H1 (cell line): Measurements from ENCODE around the gene MYL9. TPM values are rescaled to one million over a fixed set of nuclear protein-coding genes. Genes with fewer than 3 reads are reported as not detected.
A peak's percentile ranks its signal among the peaks of the same experiment; 100 is the strongest.

Source experiments
- CTCF ChIA-PET: fragments of 300-600 bp; sonication (Branson Sonifier 250); formaldehyde crosslinking; loops from one replicate; lab custom pipeline; 2021; ENCODE audit not compliant: partially characterized antibody; lab: Charles Lee
- POLR2A ChIA-PET: fragments of 300-600 bp; sonication (Branson Sonifier 250); formaldehyde crosslinking; loops from one replicate; lab custom pipeline; 2021; ENCODE audit warnings: inconsistent platforms; ENCODE audit not compliant: partially characterized antibody; lab: Charles Lee
- DNase-seq, 2 experiments: peaks; one replicate each; pipeline versions ENCODE4 v3.0.0 to v3.0.0-alpha.2; 2010 to 2022; ENCODE audit warnings: low spot score in 2 of 2, low read depth in 1 of 2, mixed read lengths in 1 of 2
- FAIRE-seq: peaks from 2 replicates; lab custom pipeline; 2011; peaks lifted over from hg19 to GRCh38; lab: Jason Lieb, UNC
- H2AFZ ChIP-seq: 2 replicates; pipeline ENCODE4 v1.8.1; 2012; ENCODE audit warnings: low read length, inconsistent platforms
- H2AK5ac ChIP-seq: 2 replicates; pipeline ENCODE4 v1.6.1; 2013; ENCODE audit warnings: low read depth, low read length
- H2BK120ac ChIP-seq: replicated peaks from 2 replicates; pipeline ENCODE3; 2013; ENCODE audit warnings: low read depth, low read length, inconsistent platforms
- H2BK12ac ChIP-seq: 2 replicates; pipeline ENCODE4 v1.6.1; 2013; ENCODE audit warnings: low read depth, low read length
- H2BK15ac ChIP-seq: 2 replicates; pipeline ENCODE4 v1.6.1; 2013; ENCODE audit warnings: low read length
- H2BK20ac ChIP-seq: 2 replicates; pipeline ENCODE4 v1.6.1; 2013; ENCODE audit warnings: low read length
- H2BK5ac ChIP-seq: 2 replicates; pipeline ENCODE4 v1.6.1; 2013; ENCODE audit warnings: low read depth, low read length
- H3K14ac ChIP-seq: 2 replicates; pipeline ENCODE4 v1.6.1; 2013; ENCODE audit warnings: inconsistent platforms; ENCODE audit not compliant: insufficient read length
- H3K18ac ChIP-seq: 2 replicates; pipeline ENCODE4 v1.6.1; 2013; ENCODE audit warnings: low read length; ENCODE audit errors: extremely low read depth
- H3K23ac ChIP-seq: 2 replicates; pipeline ENCODE4 v1.6.1; 2013; ENCODE audit warnings: inconsistent platforms; ENCODE audit not compliant: insufficient read length
- H3K23me2 ChIP-seq: 2 replicates; pipeline ENCODE4 v1.6.1; 2013; ENCODE audit warnings: low read depth, low read length
- H3K27ac ChIP-seq: 2 replicates; pipeline ENCODE4 v1.6.1; 2011; ENCODE audit warnings: low read depth, low read length, inconsistent platforms
- H3K27me3 ChIP-seq, 4 experiments: replicated peaks in 1 of 4; 1 replicate in 1 of 4; 2 replicates in 3 of 4; pipeline versions ENCODE4 v1.6.1 to v1.8.1; 2011 to 2013; ENCODE audit warnings: low read length in 3 of 4, mild to moderate bottlenecking in 3 of 4, inconsistent platforms in 2 of 4, mixed read lengths in 2 of 4, moderate library complexity in 1 of 4; ENCODE audit not compliant: control insufficient read depth in 3 of 4, insufficient read depth in 3 of 4; ENCODE audit errors: extremely low read depth in 1 of 4
- H3K36me3 ChIP-seq, 4 experiments: 2 replicates each; pipeline versions ENCODE4 v1.6.1 to v1.8.1; 2011 to 2013; ENCODE audit warnings: mild to moderate bottlenecking in 4 of 4, low read length in 3 of 4, moderate library complexity in 2 of 4, control low read depth in 1 of 4, inconsistent platforms in 1 of 4; ENCODE audit not compliant: insufficient read depth in 4 of 4, control insufficient read depth in 2 of 4
- H3K4ac ChIP-seq: replicated peaks from 2 replicates; pipeline ENCODE3; 2013; ENCODE audit warnings: low read length, low read depth, mixed read lengths, inconsistent platforms; ENCODE audit not compliant: insufficient read length
- H3K4me1 ChIP-seq, 4 experiments: replicated peaks in 1 of 4; 1 replicate in 1 of 4; 2 replicates in 3 of 4; pipeline versions ENCODE4 v1.6.1 to v1.8.1; 2011 to 2013; ENCODE audit warnings: low read length in 3 of 4, inconsistent platforms in 2 of 4, mixed read lengths in 1 of 4; ENCODE audit not compliant: insufficient read depth in 4 of 4, control insufficient read depth in 3 of 4
- H3K4me2 ChIP-seq, 2 experiments: 2 replicates each; pipeline versions ENCODE4 v1.6.1 to v1.8.1; 2011 to 2013; ENCODE audit warnings: low read depth in 2 of 2, low read length in 2 of 2, control low read depth in 1 of 2, inconsistent platforms in 1 of 2, mild to moderate bottlenecking in 1 of 2; ENCODE audit not compliant: insufficient read depth in 1 of 2
- H3K4me3 ChIP-seq, 4 experiments: fragments of 200-600, 300-600 bp in 1 of 4; sonication (generic), shearing (Covaris generic), sonication (Bioruptor Twin) in 1 of 4; 2 replicates each; pipeline versions ENCODE4 v1.5.1 to v1.8.1; 2011 to 2016; ENCODE audit warnings: low read length in 4 of 4, low read depth in 3 of 4, control low read depth in 2 of 4, inconsistent platforms in 2 of 4, mild to moderate bottlenecking in 2 of 4, mixed read lengths in 1 of 4, moderate library complexity in 1 of 4; ENCODE audit not compliant: insufficient read depth in 2 of 4; ENCODE audit errors: extremely low read depth in 1 of 4
- H3K56ac ChIP-seq: replicated peaks from 2 replicates; pipeline ENCODE3; 2013; ENCODE audit warnings: low read depth, mild to moderate bottlenecking, mixed read lengths, low read length, inconsistent platforms; ENCODE audit not compliant: insufficient read length
- H3K79me1 ChIP-seq: 2 replicates; pipeline ENCODE4 v1.6.1; 2013; ENCODE audit warnings: low read depth, low read length, control low read depth
- H3K79me2 ChIP-seq, 2 experiments: 2 replicates each; pipeline versions ENCODE4 v1.6.1 to v1.8.1; 2012 to 2013; ENCODE audit warnings: low read length in 2 of 2, mild to moderate bottlenecking in 2 of 2, inconsistent platforms in 1 of 2; ENCODE audit not compliant: insufficient read depth in 2 of 2, control insufficient read depth in 1 of 2
- H3K9ac ChIP-seq, 4 experiments: replicated peaks in 1 of 4; 1 replicate in 1 of 4; 2 replicates in 3 of 4; pipeline versions ENCODE4 v1.6.1 to v1.8.1; 2011 to 2013; ENCODE audit warnings: low read depth in 3 of 4, low read length in 3 of 4, control low read depth in 2 of 4, mild to moderate bottlenecking in 2 of 4, moderate library complexity in 2 of 4, inconsistent platforms in 1 of 4; ENCODE audit errors: extremely low read depth in 1 of 4
- H3K9me3 ChIP-seq, 2 experiments: 2 replicates each; pipeline versions ENCODE4 v1.6.1 to v1.8.1; 2012 to 2013; ENCODE audit warnings: mild to moderate bottlenecking in 2 of 2, moderate library complexity in 2 of 2, control low read depth in 1 of 2, inconsistent platforms in 1 of 2, low read depth in 1 of 2, low read length in 1 of 2, mixed read lengths in 1 of 2; ENCODE audit not compliant: insufficient read depth in 2 of 2
- H4K20me1 ChIP-seq, 2 experiments: replicated peaks in 1 of 2; 2 replicates each; pipeline versions ENCODE3 to v1.8.1; 2011 to 2013; ENCODE audit warnings: inconsistent platforms in 2 of 2, low read length in 2 of 2, mild to moderate bottlenecking in 1 of 2; ENCODE audit not compliant: insufficient read depth in 2 of 2, control insufficient read depth in 1 of 2
- H4K5ac ChIP-seq: 2 replicates; pipeline ENCODE4 v1.6.1; 2013; ENCODE audit warnings: low read length, low read depth, mixed read lengths, inconsistent platforms; ENCODE audit not compliant: insufficient read length
- H4K8ac ChIP-seq: 2 replicates; pipeline ENCODE4 v1.8.0; 2013; ENCODE audit warnings: mild to moderate bottlenecking, moderate library complexity, low read length, inconsistent platforms; ENCODE audit not compliant: insufficient read depth; ENCODE audit errors: extremely low read depth
- H4K91ac ChIP-seq: replicated peaks from 2 replicates; pipeline ENCODE3; 2013; ENCODE audit warnings: low read length, mixed read lengths, inconsistent platforms; ENCODE audit not compliant: insufficient read length
- BACH1 ChIP-seq: IDR thresholded peaks from 2 replicates; pipeline ENCODE4 v1.6.1; 2012; ENCODE audit warnings: low read length, improper control_type of control experiment
- CBX5 ChIP-seq: fragments of 300-800, 300-1000 bp; sonication (generic); IDR thresholded peaks from 2 replicates; pipeline ENCODE4 v1.7.1; 2016; ENCODE audit warnings: antibody characterized with exemption, low read length, low read depth
- CBX8 ChIP-seq: fragments of 300-800, 300-1000 bp; sonication (generic); IDR thresholded peaks from 2 replicates; pipeline ENCODE4 v1.7.1; 2016; ENCODE audit warnings: low read depth, low read length, borderline replicate concordance
- CREB1 ChIP-seq: IDR thresholded peaks from 2 replicates; pipeline ENCODE4 v1.6.1; 2012; ENCODE audit warnings: inconsistent platforms
- NRF1 ChIP-seq: IDR thresholded peaks from 2 replicates; pipeline ENCODE4 v1.6.1; 2011; ENCODE audit warnings: mild to moderate bottlenecking, low read depth, low read length, improper control_type of control experiment
- RNF2 ChIP-seq: fragments of 200-900, 300-1000 bp; sonication (generic); IDR thresholded peaks from 2 replicates; pipeline ENCODE4 v1.7.1; 2016; ENCODE audit warnings: borderline replicate concordance, low read depth, mild to moderate bottlenecking, antibody characterized with exemption, low read length; ENCODE audit not compliant: poor library complexity, severe bottlenecking; ENCODE audit errors: missing control alignments
- SP2 ChIP-seq: IDR thresholded peaks from 2 replicates; pipeline ENCODE4 v1.6.1; 2012; ENCODE audit warnings: mild to moderate bottlenecking, low read length, inconsistent platforms
- WGBS, 2 experiments: shearing (Covaris generic) in 1 of 2; methylation state at CpG; one replicate each; pipeline versions ENCODE4 v1.1.6 to v1.1.7; 2013 to 2015; ENCODE audit warnings: low lambda C conversion rate in 2 of 2, mixed read lengths in 2 of 2, inconsistent platforms in 1 of 2, low coverage in 1 of 2, missing lambda C conversion rate in 1 of 2; ENCODE audit not compliant: insufficient replicate concordance in 2 of 2, insufficient coverage in 1 of 2, insufficient read length in 1 of 2; ENCODE audit errors: extremely low coverage in 1 of 2, missing lambda C conversion rate in 1 of 2; 5-methylcytosine and 5-hydroxymethylcytosine counted together
- polyA plus RNA-seq, 7 experiments: library from polyadenylated mRNA; depleted of rRNA in 3 of 7; stranded (reverse) in 5 of 7; unstranded in 2 of 7; fragments of >200 nt in 5 of 7; fragments of 200-250 nt in 2 of 7; gene quantifications; 1 replicate in 5 of 7; 2 replicates in 1 of 7; 4 replicates in 1 of 7; pipeline versions ENCODE4 v1.2.1 to v1.2.3, GENCODE V29; 2011 to 2013; ENCODE audit warnings: missing spikeins in 2 of 7, mixed read lengths in 2 of 7
- total RNA-seq: library from RNA; stranded (reverse); fragmentation: NEBNext Ultra II Directional; extraction: Animal tissue kit (Norgen Biotek cat#: 25700); gene quantifications from 2 replicates; pipeline ENCODE4 v1.2.1, GENCODE V29; 2021
- TF ChIP-seq, protein P1 (sequence below): IDR thresholded peaks from 2 replicates; pipeline ENCODE4 v1.6.1; 2011; ENCODE audit warnings: low read depth, mild to moderate bottlenecking, low read length; ENCODE audit not compliant: insufficient read depth
- TF ChIP-seq, protein P2 (sequence below): IDR thresholded peaks from 2 replicates; pipeline ENCODE4 v1.6.1; 2012; ENCODE audit warnings: inconsistent platforms
- TF ChIP-seq, protein P3 (sequence below), 3 experiments: IDR thresholded peaks; 1 replicate in 2 of 3; 2 replicates in 1 of 3; pipeline versions ENCODE4 v1.5.1 to v1.6.1; 2011; ENCODE audit warnings: low read length in 3 of 3, mild to moderate bottlenecking in 3 of 3, inconsistent platforms in 2 of 3, low read depth in 1 of 3, moderate library complexity in 1 of 3; ENCODE audit not compliant: insufficient read depth in 1 of 3; ENCODE audit errors: control extremely low read depth in 1 of 3

MYL9 gene
- total and polyA plus RNA-seq, 2 of the 8 experiments (the other 6 are each of a cell fraction or from before 2014, with no cell fraction given) = 26.8 to 193 TPM

DNA sequence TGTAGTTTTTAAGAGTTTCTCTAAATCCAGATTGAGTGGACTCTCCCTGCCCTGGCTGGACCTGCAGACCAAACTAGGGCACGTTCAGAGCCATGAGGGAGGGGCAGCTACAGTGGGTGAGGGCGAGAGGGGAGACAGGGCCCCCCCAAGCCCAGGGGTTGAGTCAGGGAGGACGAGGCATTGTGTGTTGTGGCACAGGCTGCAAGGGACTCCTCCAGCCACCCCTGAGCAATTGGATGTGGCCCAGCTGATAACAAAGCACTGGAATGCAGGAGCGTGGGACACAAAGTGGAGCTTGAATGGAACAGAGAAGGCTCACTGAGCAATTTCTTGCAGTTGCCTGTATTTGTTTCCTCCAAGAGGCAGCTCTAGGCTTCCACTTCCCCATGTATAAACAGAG is 43.5 kb upstream of the MYL9 start:
- H3K4me3 ChIP-seq = no peak overlapping the region
- H3K79me2 ChIP-seq = peaks cover 0 to 3% of the 10 kb centered on the region in 2 experiments; a peak in 2 of 4 replicates
- H3K27me3 ChIP-seq = no peaks in the 10 kb centered on the region; a peak in 1 of 7 replicates
- no peak overlapping the region for H2BK120ac ChIP-seq
- H4K5ac ChIP-seq = no peak overlapping the region
- 82% methylated on average over 4 of the region's 4 CpGs; no CpG with 5 or more reads in 1 of the 2 experiments for WGBS, 2 experiments
- no peaks in the 10 kb centered on the region for H3K23me2 ChIP-seq
- no peak overlapping the region for H2BK5ac ChIP-seq
- ChIA-PET CTCF (interaction anchor here (0.5 to 2.3 kb wide), 4 partner anchors 58 to 280 kb away, joined by 3 to 6 read pairs (median 4); no protein-coding TSS in a partner anchor), POLR2A (interaction anchor here (1.0 to 1.1 kb wide), 2 partner anchors 9 to 30 kb away, joined by 3 read pairs; no protein-coding TSS in a partner anchor)
- no peak overlapping the region for H2BK12ac ChIP-seq
- H3K27ac ChIP-seq = no peak overlapping the region
- no peak overlapping the region for H3K14ac ChIP-seq
- H2AK5ac ChIP-seq = no peak overlapping the region
- H3K79me1 ChIP-seq = peaks cover 10% of the 10 kb centered on the region; the same call in 1 of the 2 replicates
- no peaks in the 10 kb centered on the region for H3K4me1 ChIP-seq
- no peak overlapping the region for H3K4ac ChIP-seq
- H2AFZ ChIP-seq = no peak overlapping the region
- H2BK20ac ChIP-seq = no peak overlapping the region
- 0 out of 2 replicates have a peak overlapping the region, but pooled peaks have one; percentile 31 for H4K8ac ChIP-seq
- no peak overlapping the region for H3K23ac ChIP-seq
- no peak for FAIRE-seq
- H3K18ac ChIP-seq = no peak overlapping the region
- no peak overlapping the region for H2BK15ac ChIP-seq
- no peak for DNase-seq
- H3K36me3 ChIP-seq = peaks cover 18 to 41% (median 29%) of the 10 kb centered on the region in 4 experiments; a peak in 7 of 8 replicates
- no peaks in the 10 kb centered on the region for H3K9me3 ChIP-seq
- no peak overlapping the region for H3K4me2 ChIP-seq
- H4K20me1 ChIP-seq = peaks cover 17 to 20% of the 10 kb centered on the region in 2 experiments
- H4K91ac ChIP-seq = no peak overlapping the region
- no peak overlapping the region for H3K9ac ChIP-seq
- H3K56ac ChIP-seq = no peak overlapping the region
- TF ChIP-seq BACH1 (no peak), CBX8 (no peak), SP2 (no peak), RNF2 (no peak), NRF1 (no peak), CREB1 (no peak), CBX5 (no peak)
- TF ChIP-seq, protein P1, sequence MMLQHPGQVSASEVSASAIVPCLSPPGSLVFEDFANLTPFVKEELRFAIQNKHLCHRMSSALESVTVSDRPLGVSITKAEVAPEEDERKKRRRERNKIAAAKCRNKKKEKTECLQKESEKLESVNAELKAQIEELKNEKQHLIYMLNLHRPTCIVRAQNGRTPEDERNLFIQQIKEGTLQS = no peak
- TF ChIP-seq, protein P2, sequence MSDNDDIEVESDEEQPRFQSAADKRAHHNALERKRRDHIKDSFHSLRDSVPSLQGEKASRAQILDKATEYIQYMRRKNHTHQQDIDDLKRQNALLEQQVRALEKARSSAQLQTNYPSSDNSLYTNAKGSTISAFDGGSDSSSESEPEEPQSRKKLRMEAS = no peak
- TF ChIP-seq, protein P3, sequence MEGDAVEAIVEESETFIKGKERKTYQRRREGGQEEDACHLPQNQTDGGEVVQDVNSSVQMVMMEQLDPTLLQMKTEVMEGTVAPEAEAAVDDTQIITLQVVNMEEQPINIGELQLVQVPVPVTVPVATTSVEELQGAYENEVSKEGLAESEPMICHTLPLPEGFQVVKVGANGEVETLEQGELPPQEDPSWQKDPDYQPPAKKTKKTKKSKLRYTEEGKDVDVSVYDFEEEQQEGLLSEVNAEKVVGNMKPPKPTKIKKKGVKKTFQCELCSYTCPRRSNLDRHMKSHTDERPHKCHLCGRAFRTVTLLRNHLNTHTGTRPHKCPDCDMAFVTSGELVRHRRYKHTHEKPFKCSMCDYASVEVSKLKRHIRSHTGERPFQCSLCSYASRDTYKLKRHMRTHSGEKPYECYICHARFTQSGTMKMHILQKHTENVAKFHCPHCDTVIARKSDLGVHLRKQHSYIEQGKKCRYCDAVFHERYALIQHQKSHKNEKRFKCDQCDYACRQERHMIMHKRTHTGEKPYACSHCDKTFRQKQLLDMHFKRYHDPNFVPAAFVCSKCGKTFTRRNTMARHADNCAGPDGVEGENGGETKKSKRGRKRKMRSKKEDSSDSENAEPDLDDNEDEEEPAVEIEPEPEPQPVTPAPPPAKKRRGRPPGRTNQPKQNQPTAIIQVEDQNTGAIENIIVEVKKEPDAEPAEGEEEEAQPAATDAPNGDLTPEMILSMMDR (IDR thresholded peaks at IDR 0.05; ENCODE audit: control extremely low read depth in 1 of 3, insufficient read depth in 1 of 3, low read depth in 1 of 3, low read length in 3 of 3) = no peak
